Upper lobe of left lung (tissue), 6 donors: ENCODE measurements around the gene PPIP5K1. TPM values are rescaled to one million over a fixed set of nuclear protein-coding genes. Genes with fewer than 3 reads are reported as not detected.
"Not testable (repeated sequence)": the region's sequence is repeated elsewhere in the genome, so short reads cannot be mapped to it uniquely, and the experiment has no call there.

Experiments
- ATAC-seq, 2 donors: fragments of 200-7000 bp; cut with Tn5 transposase; one replicate each; pipeline ENCODE4 v1.9.1; 2022; ENCODE audit warnings: mild to moderate bottlenecking in 2 of 2, moderate library complexity in 2 of 2; ENCODE audit not compliant: low FRiP score in 2 of 2
- DNase-seq, 2 donors: peaks; one replicate each; pipeline ENCODE4 v3.0.0-alpha.2; 2019 to 2020
- H3K27ac ChIP-seq, 4 donors: fragments of 200-600 bp; sonication (generic); one replicate each; pipeline ENCODE4 v1.5.1; 2016 to 2019
- H3K27me3 ChIP-seq, 4 donors: fragments of 200-600 bp; sonication (generic); one replicate each; pipeline ENCODE4 v1.5.1; 2017 to 2019
- H3K36me3 ChIP-seq, 4 donors: fragments of 200-600 bp; sonication (generic); one replicate each; pipeline ENCODE4 v1.5.1; 2016 to 2019
- H3K4me1 ChIP-seq, 4 donors: fragments of 200-600 bp; sonication (generic); one replicate each; pipeline ENCODE4 v1.5.1; 2018 to 2019
- H3K4me3 ChIP-seq, 4 donors: fragments of 200-600 bp; sonication (generic); one replicate each; pipeline ENCODE4 v1.5.1; 2017 to 2019; ENCODE audit warnings: mild to moderate bottlenecking in 2 of 4, moderate library complexity in 1 of 4
- H3K9me3 ChIP-seq, 4 donors: fragments of 200-600 bp; sonication (generic); one replicate each; pipeline ENCODE4 v1.5.1; 2018 to 2019
- EP300 ChIP-seq, 4 donors: sonication (generic); formaldehyde crosslinking; IDR thresholded peaks; one replicate each; pipeline ENCODE4 v1.5.1; 2017; ENCODE audit warnings: antibody characterized with exemption in 4 of 4, control low read depth in 2 of 4
- POLR2A ChIP-seq, 4 donors: fragments of 450-650 bp; IDR thresholded peaks; one replicate each; pipeline ENCODE4 v1.5.1; 2016 to 2017; ENCODE audit warnings: antibody characterized with exemption in 4 of 4, mild to moderate bottlenecking in 2 of 4
- POLR2AphosphoS5 ChIP-seq, 2 donors: sonication (generic); formaldehyde crosslinking; IDR thresholded peaks; one replicate each; pipeline ENCODE4 v1.5.1; 2017; ENCODE audit warnings: antibody characterized with exemption in 2 of 2
- WGBS, 2 donors: methylation state at CpG; one replicate each; pipeline ENCODE4 v1.1.5; 2017 to 2018; 5-methylcytosine and 5-hydroxymethylcytosine counted together
- total RNA-seq, 6 donors: library from RNA; depleted of rRNA in 4 of 6; stranded (reverse); fragments of >200 nt in 4 of 6; gene quantifications; one replicate each; pipeline versions ENCODE4 v1.1.0 to v1.2.1, GENCODE V29; 2016 to 2021
- TF ChIP-seq, protein P1 (sequence below), 6 experiments: fragments of 450-650 bp in 4 of 6; fragments of 200-600 bp in 2 of 6; sonication (generic) in 2 of 6; IDR thresholded peaks; one replicate each; pipeline ENCODE4 v1.5.1; 2016 to 2019; ENCODE audit warnings: antibody characterized with exemption in 6 of 6
- donor health status: DM: no; HTN: no; CAD: no; lungs with moderate emphysema.
- donor health status: DM: no; HTN: yes; CAD: no; lungs with severe emphysema.

Gene PPIP5K1
- 10 to 100 TPM in 5 of 6 donors, 1 to 10 TPM in 1; 7.1 to 71.2 (median 30.1) TPM for total RNA-seq

DNA sequence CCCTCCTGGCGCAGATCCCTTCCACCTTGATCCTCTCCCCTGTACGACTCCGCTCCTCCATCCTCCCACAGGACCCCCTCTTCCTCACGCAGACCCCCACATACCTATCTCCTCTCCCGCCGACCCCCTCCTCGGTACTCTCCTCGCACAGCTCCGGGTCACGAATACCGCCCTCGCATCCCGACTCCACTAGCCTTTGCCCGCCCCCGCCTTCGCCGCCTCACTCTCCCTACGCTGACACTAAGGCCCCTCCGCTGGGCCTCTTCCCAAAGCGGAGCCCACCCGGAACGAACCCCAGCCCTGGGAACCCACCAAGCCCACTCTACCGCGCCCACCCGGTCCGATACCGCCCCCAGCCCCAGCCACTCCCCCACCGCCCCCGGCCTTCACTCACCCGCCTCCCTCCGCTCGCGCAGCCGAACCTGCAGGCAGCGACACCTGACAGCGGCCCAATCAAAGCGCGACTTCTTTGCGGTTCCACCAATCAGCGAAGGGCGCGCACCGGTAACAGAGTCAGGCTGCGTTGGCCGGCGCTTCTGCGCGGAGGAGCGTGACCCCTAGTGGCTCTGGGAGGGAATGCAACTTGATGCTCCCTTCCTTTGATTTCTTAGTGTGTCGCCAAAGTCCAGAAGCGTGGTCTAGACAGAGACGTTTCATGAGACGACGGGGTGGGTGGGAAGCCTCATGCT, at the start of gene PPIP5K1:
Gene PPIP5K1, minus strand, starts transcription at position 431 of the 689 bp plus-strand sequence. CDS start 5,704 bp downstream, outside the sequence.
- not testable (repeated sequence) for H3K9me3 ChIP-seq, DNase-seq, H3K4me3 ChIP-seq, H3K27ac ChIP-seq, H3K36me3 ChIP-seq, H3K4me1 ChIP-seq, H3K27me3 ChIP-seq
- no CpG with 5 or more reads among the region's 54 CpGs for WGBS, 2 donors
- peak; percentile 97 to 99 for ATAC-seq

DNA sequence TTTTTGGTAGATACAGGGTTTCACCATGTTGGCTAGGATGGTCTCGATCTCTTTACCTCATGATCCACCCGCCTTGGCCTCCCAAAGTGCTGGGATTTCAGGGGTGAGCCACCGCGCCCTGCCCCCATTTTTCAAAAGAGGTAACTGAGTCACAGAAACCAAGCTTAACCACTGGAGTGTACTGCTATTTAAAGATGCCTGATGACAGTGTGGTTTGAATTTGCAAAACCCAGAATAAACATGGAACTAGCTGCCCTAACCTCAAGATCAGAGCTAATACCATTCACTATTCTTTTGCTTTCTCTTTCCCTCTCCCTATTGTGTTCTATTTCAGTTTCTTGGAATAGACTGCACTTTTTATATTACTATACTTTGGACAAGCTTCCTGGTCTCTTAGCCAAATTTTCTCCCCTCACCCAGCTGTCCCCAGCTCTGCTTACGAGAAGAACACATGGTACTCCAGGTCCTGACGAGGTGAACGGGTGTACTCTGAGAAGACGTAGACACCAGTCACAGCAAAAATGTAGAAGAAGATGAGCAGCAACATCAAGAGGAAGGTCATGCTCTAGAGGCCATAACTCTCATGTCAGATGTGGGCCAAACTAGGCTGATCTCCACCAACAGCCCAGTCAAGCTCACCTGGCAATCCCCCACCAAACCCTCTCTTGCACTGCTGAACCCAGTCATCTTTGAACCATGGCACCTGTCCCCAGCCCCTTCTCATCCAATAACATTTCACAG, 48.6 kb upstream of the PPIP5K1 start:
- H3K4me3 ChIP-seq, H3K36me3 ChIP-seq, H3K9me3 ChIP-seq, H3K27me3 ChIP-seq, ATAC-seq, DNase-seq, H3K27ac ChIP-seq, H3K4me1 ChIP-seq: not testable (repeated sequence)
- whole genome bisulfite sequencing, 2 donors, result 74 to 88% methylated on average over 8 of the region's 8 CpGs

DNA sequence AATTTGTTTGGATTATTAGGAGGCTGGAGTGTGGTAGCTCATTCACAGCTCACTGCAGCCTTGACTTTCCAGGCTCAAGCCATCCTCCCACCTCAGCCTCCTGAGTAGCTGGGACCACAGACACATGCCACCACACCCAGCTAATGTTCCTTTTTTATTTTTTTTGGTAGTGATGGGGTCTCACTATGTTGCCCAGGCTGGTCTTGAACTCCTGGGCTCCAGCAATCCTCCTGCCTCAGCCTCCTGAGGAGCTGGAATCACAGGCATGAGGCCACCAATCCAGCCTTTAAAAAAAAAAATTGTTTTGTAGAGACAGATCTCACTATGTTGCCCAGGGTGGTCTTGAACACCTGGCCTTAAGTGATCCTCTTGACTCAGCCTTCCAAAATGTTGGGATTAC, 36.9 kb upstream of the PPIP5K1 start:
- not testable (repeated sequence) for DNase-seq, H3K27ac ChIP-seq, ATAC-seq, H3K4me3 ChIP-seq, H3K36me3 ChIP-seq, H3K4me1 ChIP-seq, H3K9me3 ChIP-seq, H3K27me3 ChIP-seq

DNA sequence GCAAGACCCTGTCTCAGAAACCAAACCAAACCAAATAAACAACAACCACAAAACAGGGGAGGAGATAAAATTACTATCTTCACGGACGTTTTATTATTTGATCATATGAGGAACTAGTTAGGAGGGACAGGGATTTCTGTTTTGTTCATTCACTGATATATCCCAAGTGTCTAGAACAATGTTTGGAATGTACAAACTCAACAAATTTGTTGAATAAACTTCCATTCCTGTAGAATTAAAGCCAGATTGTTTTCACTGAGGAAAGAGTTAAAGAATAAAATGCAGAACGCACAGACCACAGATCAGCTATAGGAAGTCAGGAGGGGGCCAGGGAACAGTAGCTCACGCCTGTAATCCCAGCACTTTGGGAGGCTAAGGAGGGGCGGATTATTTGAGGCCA, 35.1 kb upstream of the PPIP5K1 start:
- no peaks in the 10 kb centered on the region for H3K9me3 ChIP-seq
- DNase-seq (no peak), ATAC-seq (no peak)
- no peaks in the 10 kb centered on the region for H3K36me3 ChIP-seq
- 14 to 16% methylated on average over 5 of the region's 5 CpGs for WGBS, 2 donors
- H3K27ac ChIP-seq, result no peak overlapping the region
- H3K27me3 ChIP-seq, result no peaks in the 10 kb centered on the region
- H3K4me3 ChIP-seq, result no peak overlapping the region
- no peaks in the 10 kb centered on the region for H3K4me1 ChIP-seq
- TF ChIP-seq, protein P1, sequence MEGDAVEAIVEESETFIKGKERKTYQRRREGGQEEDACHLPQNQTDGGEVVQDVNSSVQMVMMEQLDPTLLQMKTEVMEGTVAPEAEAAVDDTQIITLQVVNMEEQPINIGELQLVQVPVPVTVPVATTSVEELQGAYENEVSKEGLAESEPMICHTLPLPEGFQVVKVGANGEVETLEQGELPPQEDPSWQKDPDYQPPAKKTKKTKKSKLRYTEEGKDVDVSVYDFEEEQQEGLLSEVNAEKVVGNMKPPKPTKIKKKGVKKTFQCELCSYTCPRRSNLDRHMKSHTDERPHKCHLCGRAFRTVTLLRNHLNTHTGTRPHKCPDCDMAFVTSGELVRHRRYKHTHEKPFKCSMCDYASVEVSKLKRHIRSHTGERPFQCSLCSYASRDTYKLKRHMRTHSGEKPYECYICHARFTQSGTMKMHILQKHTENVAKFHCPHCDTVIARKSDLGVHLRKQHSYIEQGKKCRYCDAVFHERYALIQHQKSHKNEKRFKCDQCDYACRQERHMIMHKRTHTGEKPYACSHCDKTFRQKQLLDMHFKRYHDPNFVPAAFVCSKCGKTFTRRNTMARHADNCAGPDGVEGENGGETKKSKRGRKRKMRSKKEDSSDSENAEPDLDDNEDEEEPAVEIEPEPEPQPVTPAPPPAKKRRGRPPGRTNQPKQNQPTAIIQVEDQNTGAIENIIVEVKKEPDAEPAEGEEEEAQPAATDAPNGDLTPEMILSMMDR (IDR thresholded peaks at IDR 0.05), result no peak
- TF ChIP-seq POLR2A (IDR thresholded peaks at IDR 0.05) (no peak), POLR2AphosphoS5 (IDR thresholded peaks at IDR 0.05) (no peak), EP300 (IDR thresholded peaks at IDR 0.05) (no peak)

DNA sequence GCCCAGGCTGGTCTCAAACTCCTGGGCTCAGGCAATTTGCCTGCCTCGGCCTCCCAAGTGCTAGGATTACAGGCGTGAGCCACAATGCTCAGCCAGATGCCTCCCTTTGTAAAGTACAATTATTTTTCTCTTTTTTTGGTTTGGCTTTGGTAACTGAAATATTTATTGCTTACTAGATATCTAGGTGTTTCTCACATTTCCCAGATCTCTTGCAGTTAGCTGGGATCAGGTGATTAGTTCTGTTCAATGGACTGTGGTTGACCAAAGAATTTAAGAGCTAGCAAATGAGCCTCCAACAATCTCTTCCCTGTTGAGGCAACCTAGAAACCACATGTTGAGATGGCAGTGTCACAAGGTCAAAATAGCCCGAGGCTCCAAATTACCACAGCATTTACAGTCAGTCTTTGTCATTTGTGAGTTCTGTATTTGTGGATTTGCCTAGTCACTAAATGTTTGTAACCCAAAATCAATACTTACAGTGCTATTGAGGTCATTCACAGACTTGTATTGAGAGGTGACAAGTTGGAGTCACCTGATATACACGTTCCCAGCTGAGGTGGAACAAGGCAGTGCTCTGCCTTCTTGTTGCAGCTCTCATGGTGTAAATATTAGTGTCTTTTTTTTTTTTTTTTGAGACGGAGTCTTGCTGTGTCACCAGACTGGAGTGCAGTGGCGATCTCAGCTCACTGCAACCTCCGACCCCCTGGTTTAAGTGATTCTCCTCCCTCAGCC, 32.2 kb upstream of the PPIP5K1 start:
- not testable (repeated sequence) for H3K9me3 ChIP-seq, DNase-seq, H3K27ac ChIP-seq, H3K4me3 ChIP-seq, ATAC-seq, H3K4me1 ChIP-seq, H3K36me3 ChIP-seq, H3K27me3 ChIP-seq
- 54 to 63% methylated on average over 6 to 7 of the region's 7 CpGs for WGBS, 2 donors

DNA sequence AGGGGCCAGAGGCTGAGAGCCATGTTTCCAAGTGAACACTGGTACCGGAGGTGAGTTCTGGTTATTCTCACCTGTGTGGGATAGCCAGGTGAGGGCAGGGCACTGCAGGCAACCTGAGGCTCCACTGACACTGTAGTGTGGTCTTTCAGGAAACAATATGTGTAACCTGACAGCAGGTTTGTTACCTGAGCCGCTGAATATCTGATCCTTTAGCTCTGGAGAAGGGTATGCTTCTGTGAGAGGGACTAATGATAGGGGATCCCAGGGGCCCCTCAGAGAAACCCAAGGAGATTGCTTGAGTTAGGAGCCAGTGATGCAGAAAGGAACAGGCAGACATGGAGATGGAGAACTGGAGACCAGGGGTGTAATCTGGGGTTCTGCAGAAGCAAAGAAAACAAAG, 28.7 kb upstream of the PPIP5K1 start, which contains the start of gene STRC:
Gene STRC, minus strand, starts transcription at position 101 of the 400 bp plus-strand sequence. Its CDS starts 78 bp downstream, at position 23.
- DNase-seq, H3K27me3 ChIP-seq, H3K9me3 ChIP-seq, ATAC-seq, H3K27ac ChIP-seq, H3K4me3 ChIP-seq, H3K36me3 ChIP-seq, H3K4me1 ChIP-seq: not testable (repeated sequence)
- WGBS, 2 donors, result no CpG with 5 or more reads among the region's 2 CpGs

DNA sequence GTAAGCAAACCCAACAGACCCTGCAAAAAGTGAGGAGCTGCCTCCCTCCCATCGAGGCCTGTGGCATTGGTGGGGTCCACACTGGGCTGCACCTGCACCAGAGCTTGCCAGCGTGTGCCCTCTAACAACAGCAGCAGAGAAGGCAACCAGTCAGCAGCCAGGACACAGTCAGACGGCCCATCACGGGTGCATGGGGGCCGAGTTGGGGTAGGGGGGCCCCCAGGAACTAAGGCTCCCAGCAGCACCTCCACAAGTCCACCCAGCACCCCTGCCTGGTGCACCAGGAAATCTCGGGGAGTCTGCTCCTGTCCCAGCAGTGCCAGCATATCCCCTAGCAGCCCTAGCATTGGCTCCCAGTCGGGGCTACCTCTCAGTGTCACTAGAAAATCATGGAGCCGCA, 27.7 kb upstream of the PPIP5K1 start:
- not testable (repeated sequence) for H3K4me1 ChIP-seq, H3K4me3 ChIP-seq, H3K27me3 ChIP-seq, H3K27ac ChIP-seq, H3K36me3 ChIP-seq, H3K9me3 ChIP-seq, ATAC-seq
- DNase-seq, result peak in 1 of 2 donors; percentile 60
- WGBS, 2 donors, result no CpG with 5 or more reads among the region's 8 CpGs

DNA sequence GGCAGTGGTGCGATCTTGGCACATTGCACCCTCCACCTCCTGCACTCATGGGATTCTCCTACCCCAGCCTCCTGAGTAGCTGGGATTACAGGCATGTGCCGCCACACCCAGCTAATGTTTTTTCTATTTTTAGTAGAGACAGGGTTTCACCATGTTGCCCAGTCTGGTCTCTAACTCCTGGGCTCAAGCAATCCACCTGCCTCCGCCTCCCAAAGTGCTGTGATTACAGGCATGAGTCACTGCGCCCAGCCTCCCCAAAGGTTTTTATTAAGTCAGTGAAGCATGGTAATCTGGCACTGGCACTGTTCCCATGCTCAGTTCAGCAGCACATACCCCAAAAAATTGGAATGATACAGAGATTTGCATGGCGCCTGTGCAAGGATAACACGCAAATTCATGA, 12.2 kb upstream of the PPIP5K1 start:
- H3K36me3 ChIP-seq, H3K9me3 ChIP-seq, ATAC-seq, H3K27me3 ChIP-seq, H3K4me1 ChIP-seq, H3K4me3 ChIP-seq, H3K27ac ChIP-seq, DNase-seq: not testable (repeated sequence)
- WGBS, 2 donors, result 88 to 92% methylated on average over 6 of the region's 6 CpGs

DNA sequence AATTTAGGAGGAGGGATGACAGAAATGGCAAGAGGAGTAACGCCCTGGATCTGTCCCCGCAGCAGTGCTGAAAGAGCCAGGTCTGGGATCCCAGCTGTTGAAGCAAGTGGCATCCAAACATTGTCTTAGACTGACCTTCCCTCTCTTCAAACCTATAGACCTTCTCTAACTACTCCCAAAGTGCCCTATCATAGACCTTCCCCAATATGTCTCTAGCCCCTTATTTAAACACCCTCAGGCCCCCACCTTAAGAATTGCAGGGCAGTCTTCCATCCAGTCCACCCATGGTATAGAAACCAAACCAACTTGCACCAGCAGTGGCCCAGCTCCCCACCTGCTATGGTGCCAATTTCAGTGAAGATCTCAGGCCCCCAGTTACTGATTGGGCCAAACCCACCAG, 10.2 kb upstream of the PPIP5K1 start:
- H3K4me3 ChIP-seq, H3K9me3 ChIP-seq, H3K4me1 ChIP-seq, H3K36me3 ChIP-seq, H3K27ac ChIP-seq, ATAC-seq, DNase-seq, H3K27me3 ChIP-seq: not testable (repeated sequence)
- WGBS, 2 donors, result no CpG with 5 or more reads among the region's 2 CpGs

DNA sequence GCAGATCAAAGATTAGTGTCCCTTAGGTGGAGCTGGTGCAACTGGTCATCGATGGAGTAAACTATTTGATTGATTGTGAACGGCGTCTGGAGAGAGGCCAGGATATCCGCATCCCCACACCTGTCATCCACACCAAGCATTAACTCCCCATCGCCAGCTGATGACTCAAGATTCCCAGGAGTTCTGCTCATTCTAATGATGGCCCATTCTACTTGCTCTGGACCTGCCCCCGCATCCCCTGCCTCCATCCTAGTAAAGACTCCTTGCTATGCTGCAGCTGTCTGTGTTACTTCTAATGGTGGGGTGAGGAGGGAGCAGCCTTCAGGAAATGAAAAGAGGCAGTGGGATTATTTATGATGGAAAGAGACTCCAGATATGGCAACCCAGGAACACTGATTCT, 9.1 kb upstream of the PPIP5K1 start:
- ATAC-seq, H3K9me3 ChIP-seq, H3K36me3 ChIP-seq, H3K4me3 ChIP-seq, H3K27ac ChIP-seq, DNase-seq, H3K27me3 ChIP-seq, H3K4me1 ChIP-seq: not testable (repeated sequence)
- WGBS, 2 donors, result 88 to 89% methylated on average over 5 to 6 of the region's 6 CpGs

DNA sequence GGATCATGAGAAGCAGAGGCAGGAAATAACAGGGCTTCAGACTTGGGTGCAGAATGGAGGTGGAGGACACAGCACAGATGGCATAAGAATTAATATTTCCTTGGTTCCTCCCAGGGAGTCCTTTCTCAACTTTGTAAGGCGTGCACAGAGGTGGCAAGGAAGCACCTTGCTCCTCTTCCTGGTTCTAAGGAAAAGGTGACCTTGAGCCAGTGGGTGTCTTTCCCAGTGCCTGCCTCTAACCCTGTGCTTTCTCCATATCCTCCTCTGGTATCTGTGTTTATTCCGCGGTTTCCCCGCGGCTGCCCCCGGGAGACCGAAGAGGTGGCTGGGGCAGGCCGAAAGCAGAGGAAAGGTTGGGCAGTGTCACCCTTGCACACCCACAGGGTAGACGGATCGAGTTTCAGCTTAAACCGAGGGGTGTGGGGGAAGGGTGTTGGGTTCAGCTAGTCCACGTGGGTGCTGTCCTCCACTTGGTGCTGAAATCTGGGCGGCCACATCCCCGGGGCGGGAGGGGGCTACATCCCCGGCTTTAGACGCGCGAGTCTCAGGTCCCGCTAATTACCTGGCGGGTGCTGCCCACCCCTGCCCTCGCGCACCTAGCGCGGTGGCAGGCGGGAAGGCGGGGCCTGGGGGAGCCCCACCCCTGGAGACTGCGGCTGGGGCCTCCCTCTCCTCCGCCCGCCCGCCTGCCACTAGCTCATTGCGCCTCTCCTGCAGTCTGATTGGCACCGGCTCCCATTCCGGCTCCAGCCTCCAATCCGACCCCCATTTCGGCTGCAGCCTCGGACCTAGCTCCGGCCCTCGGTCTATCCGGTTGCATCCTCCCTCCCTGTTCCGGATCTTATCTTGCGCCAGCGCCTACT, 3.6 kb upstream of the PPIP5K1 start, which contains the start of gene CKMT1B:
Gene CKMT1B, plus strand, starts transcription at position 700 of the 863 bp plus-strand sequence. CDS start 192 bp downstream, outside the sequence.
- H3K27ac ChIP-seq, H3K4me1 ChIP-seq, H3K27me3 ChIP-seq, H3K36me3 ChIP-seq, H3K9me3 ChIP-seq, DNase-seq, H3K4me3 ChIP-seq: not testable (repeated sequence)
- peak; percentile 22 to 78 for ATAC-seq
- WGBS, 2 donors, result no CpG with 5 or more reads among the region's 43 CpGs
